H1 (cell line): ENCODE measurements around the gene CNGB1. TPM values are rescaled to one million over a fixed set of nuclear protein-coding genes. Genes with fewer than 3 reads are reported as not detected.

Experiments used
- CTCF ChIA-PET: fragments of 300-600 bp; sonication (Branson Sonifier 250); formaldehyde crosslinking; loops from one replicate; lab custom pipeline; 2021; ENCODE audit not compliant: partially characterized antibody; lab: Charles Lee
- POLR2A ChIA-PET: fragments of 300-600 bp; sonication (Branson Sonifier 250); formaldehyde crosslinking; loops from one replicate; lab custom pipeline; 2021; ENCODE audit warnings: inconsistent platforms; ENCODE audit not compliant: partially characterized antibody; lab: Charles Lee
- DNase-seq, 2 experiments: peaks; one replicate each; pipeline versions ENCODE4 v3.0.0 to v3.0.0-alpha.2; 2010 to 2022; ENCODE audit warnings: low spot score in 2 of 2, low read depth in 1 of 2, mixed read lengths in 1 of 2
- FAIRE-seq: peaks from 2 replicates; lab custom pipeline; 2011; peaks lifted over from hg19 to GRCh38; lab: Jason Lieb, UNC
- H2AFZ ChIP-seq: 2 replicates; pipeline ENCODE4 v1.8.1; 2012; ENCODE audit warnings: low read length, inconsistent platforms
- H2AK5ac ChIP-seq: 2 replicates; pipeline ENCODE4 v1.6.1; 2013; ENCODE audit warnings: low read depth, low read length
- H2BK120ac ChIP-seq: replicated peaks from 2 replicates; pipeline ENCODE3; 2013; ENCODE audit warnings: low read depth, low read length, inconsistent platforms
- H2BK12ac ChIP-seq: 2 replicates; pipeline ENCODE4 v1.6.1; 2013; ENCODE audit warnings: low read depth, low read length
- H2BK15ac ChIP-seq: 2 replicates; pipeline ENCODE4 v1.6.1; 2013; ENCODE audit warnings: low read length
- H2BK20ac ChIP-seq: 2 replicates; pipeline ENCODE4 v1.6.1; 2013; ENCODE audit warnings: low read length
- H2BK5ac ChIP-seq: 2 replicates; pipeline ENCODE4 v1.6.1; 2013; ENCODE audit warnings: low read depth, low read length
- H3K14ac ChIP-seq: 2 replicates; pipeline ENCODE4 v1.6.1; 2013; ENCODE audit warnings: inconsistent platforms; ENCODE audit not compliant: insufficient read length
- H3K18ac ChIP-seq: 2 replicates; pipeline ENCODE4 v1.6.1; 2013; ENCODE audit warnings: low read length; ENCODE audit errors: extremely low read depth
- H3K23ac ChIP-seq: 2 replicates; pipeline ENCODE4 v1.6.1; 2013; ENCODE audit warnings: inconsistent platforms; ENCODE audit not compliant: insufficient read length
- H3K23me2 ChIP-seq: 2 replicates; pipeline ENCODE4 v1.6.1; 2013; ENCODE audit warnings: low read depth, low read length
- H3K27ac ChIP-seq: 2 replicates; pipeline ENCODE4 v1.6.1; 2011; ENCODE audit warnings: low read depth, low read length, inconsistent platforms
- H3K27me3 ChIP-seq, 4 experiments: replicated peaks in 1 of 4; 1 replicate in 1 of 4; 2 replicates in 3 of 4; pipeline versions ENCODE4 v1.6.1 to v1.8.1; 2011 to 2013; ENCODE audit warnings: low read length in 3 of 4, mild to moderate bottlenecking in 3 of 4, inconsistent platforms in 2 of 4, mixed read lengths in 2 of 4, moderate library complexity in 1 of 4; ENCODE audit not compliant: control insufficient read depth in 3 of 4, insufficient read depth in 3 of 4; ENCODE audit errors: extremely low read depth in 1 of 4
- H3K36me3 ChIP-seq, 4 experiments: 2 replicates each; pipeline versions ENCODE4 v1.6.1 to v1.8.1; 2011 to 2013; ENCODE audit warnings: mild to moderate bottlenecking in 4 of 4, low read length in 3 of 4, moderate library complexity in 2 of 4, control low read depth in 1 of 4, inconsistent platforms in 1 of 4; ENCODE audit not compliant: insufficient read depth in 4 of 4, control insufficient read depth in 2 of 4
- H3K4ac ChIP-seq: replicated peaks from 2 replicates; pipeline ENCODE3; 2013; ENCODE audit warnings: low read length, low read depth, mixed read lengths, inconsistent platforms; ENCODE audit not compliant: insufficient read length
- H3K4me1 ChIP-seq, 4 experiments: replicated peaks in 1 of 4; 1 replicate in 1 of 4; 2 replicates in 3 of 4; pipeline versions ENCODE4 v1.6.1 to v1.8.1; 2011 to 2013; ENCODE audit warnings: low read length in 3 of 4, inconsistent platforms in 2 of 4, mixed read lengths in 1 of 4; ENCODE audit not compliant: insufficient read depth in 4 of 4, control insufficient read depth in 3 of 4
- H3K4me2 ChIP-seq, 2 experiments: 2 replicates each; pipeline versions ENCODE4 v1.6.1 to v1.8.1; 2011 to 2013; ENCODE audit warnings: low read depth in 2 of 2, low read length in 2 of 2, control low read depth in 1 of 2, inconsistent platforms in 1 of 2, mild to moderate bottlenecking in 1 of 2; ENCODE audit not compliant: insufficient read depth in 1 of 2
- H3K4me3 ChIP-seq, 4 experiments: fragments of 200-600, 300-600 bp in 1 of 4; sonication (generic), shearing (Covaris generic), sonication (Bioruptor Twin) in 1 of 4; 2 replicates each; pipeline versions ENCODE4 v1.5.1 to v1.8.1; 2011 to 2016; ENCODE audit warnings: low read length in 4 of 4, low read depth in 3 of 4, control low read depth in 2 of 4, inconsistent platforms in 2 of 4, mild to moderate bottlenecking in 2 of 4, mixed read lengths in 1 of 4, moderate library complexity in 1 of 4; ENCODE audit not compliant: insufficient read depth in 2 of 4; ENCODE audit errors: extremely low read depth in 1 of 4
- H3K56ac ChIP-seq: replicated peaks from 2 replicates; pipeline ENCODE3; 2013; ENCODE audit warnings: low read depth, mild to moderate bottlenecking, mixed read lengths, low read length, inconsistent platforms; ENCODE audit not compliant: insufficient read length
- H3K79me1 ChIP-seq: 2 replicates; pipeline ENCODE4 v1.6.1; 2013; ENCODE audit warnings: low read depth, low read length, control low read depth
- H3K79me2 ChIP-seq, 2 experiments: 2 replicates each; pipeline versions ENCODE4 v1.6.1 to v1.8.1; 2012 to 2013; ENCODE audit warnings: low read length in 2 of 2, mild to moderate bottlenecking in 2 of 2, inconsistent platforms in 1 of 2; ENCODE audit not compliant: insufficient read depth in 2 of 2, control insufficient read depth in 1 of 2
- H3K9ac ChIP-seq, 4 experiments: replicated peaks in 1 of 4; 1 replicate in 1 of 4; 2 replicates in 3 of 4; pipeline versions ENCODE4 v1.6.1 to v1.8.1; 2011 to 2013; ENCODE audit warnings: low read depth in 3 of 4, low read length in 3 of 4, control low read depth in 2 of 4, mild to moderate bottlenecking in 2 of 4, moderate library complexity in 2 of 4, inconsistent platforms in 1 of 4; ENCODE audit errors: extremely low read depth in 1 of 4
- H3K9me3 ChIP-seq, 2 experiments: 2 replicates each; pipeline versions ENCODE4 v1.6.1 to v1.8.1; 2012 to 2013; ENCODE audit warnings: mild to moderate bottlenecking in 2 of 2, moderate library complexity in 2 of 2, control low read depth in 1 of 2, inconsistent platforms in 1 of 2, low read depth in 1 of 2, low read length in 1 of 2, mixed read lengths in 1 of 2; ENCODE audit not compliant: insufficient read depth in 2 of 2
- H4K20me1 ChIP-seq, 2 experiments: replicated peaks in 1 of 2; 2 replicates each; pipeline versions ENCODE3 to v1.8.1; 2011 to 2013; ENCODE audit warnings: inconsistent platforms in 2 of 2, low read length in 2 of 2, mild to moderate bottlenecking in 1 of 2; ENCODE audit not compliant: insufficient read depth in 2 of 2, control insufficient read depth in 1 of 2
- H4K5ac ChIP-seq: 2 replicates; pipeline ENCODE4 v1.6.1; 2013; ENCODE audit warnings: low read length, low read depth, mixed read lengths, inconsistent platforms; ENCODE audit not compliant: insufficient read length
- H4K8ac ChIP-seq: 2 replicates; pipeline ENCODE4 v1.8.0; 2013; ENCODE audit warnings: mild to moderate bottlenecking, moderate library complexity, low read length, inconsistent platforms; ENCODE audit not compliant: insufficient read depth; ENCODE audit errors: extremely low read depth
- H4K91ac ChIP-seq: replicated peaks from 2 replicates; pipeline ENCODE3; 2013; ENCODE audit warnings: low read length, mixed read lengths, inconsistent platforms; ENCODE audit not compliant: insufficient read length
- CBX5 ChIP-seq: fragments of 300-800, 300-1000 bp; sonication (generic); IDR thresholded peaks from 2 replicates; pipeline ENCODE4 v1.7.1; 2016; ENCODE audit warnings: antibody characterized with exemption, low read length, low read depth
- CBX8 ChIP-seq: fragments of 300-800, 300-1000 bp; sonication (generic); IDR thresholded peaks from 2 replicates; pipeline ENCODE4 v1.7.1; 2016; ENCODE audit warnings: low read depth, low read length, borderline replicate concordance
- CEBPB ChIP-seq: IDR thresholded peaks from 2 replicates; pipeline ENCODE4 v1.6.1; 2012; ENCODE audit warnings: low read depth, low read length
- CHD2 ChIP-seq: IDR thresholded peaks from 2 replicates; pipeline ENCODE4 v1.6.1; 2012; ENCODE audit warnings: low read length, improper control_type of control experiment
- CREB1 ChIP-seq: IDR thresholded peaks from 2 replicates; pipeline ENCODE4 v1.6.1; 2012; ENCODE audit warnings: inconsistent platforms
- GTF2F1 ChIP-seq: IDR thresholded peaks from 2 replicates; pipeline ENCODE4 v1.6.1; 2012; ENCODE audit warnings: low read depth, low read length, improper control_type of control experiment, borderline replicate concordance
- JUN ChIP-seq: IDR thresholded peaks from 2 replicates; pipeline ENCODE4 v1.6.1; 2011; ENCODE audit warnings: low read depth, mild to moderate bottlenecking, improper control_type of control experiment, low read length
- POLR2AphosphoS5 ChIP-seq: IDR thresholded peaks from 2 replicates; pipeline ENCODE4 v1.6.1; 2011; ENCODE audit warnings: low read depth, low read length
- RNF2 ChIP-seq: fragments of 200-900, 300-1000 bp; sonication (generic); IDR thresholded peaks from 2 replicates; pipeline ENCODE4 v1.7.1; 2016; ENCODE audit warnings: borderline replicate concordance, low read depth, mild to moderate bottlenecking, antibody characterized with exemption, low read length; ENCODE audit not compliant: poor library complexity, severe bottlenecking; ENCODE audit errors: missing control alignments
- SAP30 ChIP-seq: fragments of 300-600 bp; sonication (generic); IDR thresholded peaks from 2 replicates; pipeline ENCODE4 v1.7.1; 2012; ENCODE audit warnings: low read length, moderate library complexity, mild to moderate bottlenecking, inconsistent platforms; ENCODE audit not compliant: insufficient read depth, insufficient replicate concordance
- SIN3A ChIP-seq, 2 experiments: IDR thresholded peaks in 1 of 2; conservative IDR thresholded peaks in 1 of 2; 2 replicates each; pipeline ENCODE4 v1.6.1; 2011 to 2012; ENCODE audit warnings: low read length in 2 of 2, improper control_type of control experiment in 1 of 2, low read depth in 1 of 2, mild to moderate bottlenecking in 1 of 2
- SP4 ChIP-seq: IDR thresholded peaks from 2 replicates; pipeline ENCODE4 v1.6.1; 2012; ENCODE audit warnings: low read length, inconsistent platforms
- TAF7 ChIP-seq: optimal IDR thresholded peaks from 2 replicates; pipeline ENCODE3; 2011; ENCODE audit warnings: low read depth, mild to moderate bottlenecking, inconsistent platforms, low read length, moderate library complexity, borderline replicate concordance
- TBP ChIP-seq: IDR thresholded peaks from 2 replicates; pipeline ENCODE4 v1.6.1; 2011; ENCODE audit warnings: low read depth, low read length, improper control_type of control experiment
- WGBS, 2 experiments: shearing (Covaris generic) in 1 of 2; methylation state at CpG; one replicate each; pipeline versions ENCODE4 v1.1.6 to v1.1.7; 2013 to 2015; ENCODE audit warnings: low lambda C conversion rate in 2 of 2, mixed read lengths in 2 of 2, inconsistent platforms in 1 of 2, low coverage in 1 of 2, missing lambda C conversion rate in 1 of 2; ENCODE audit not compliant: insufficient replicate concordance in 2 of 2, insufficient coverage in 1 of 2, insufficient read length in 1 of 2; ENCODE audit errors: extremely low coverage in 1 of 2, missing lambda C conversion rate in 1 of 2; 5-methylcytosine and 5-hydroxymethylcytosine counted together
- polyA plus RNA-seq, 7 experiments: library from polyadenylated mRNA; depleted of rRNA in 3 of 7; stranded (reverse) in 5 of 7; unstranded in 2 of 7; fragments of >200 nt in 5 of 7; fragments of 200-250 nt in 2 of 7; gene quantifications; 1 replicate in 5 of 7; 2 replicates in 1 of 7; 4 replicates in 1 of 7; pipeline versions ENCODE4 v1.2.1 to v1.2.3, GENCODE V29; 2011 to 2013; ENCODE audit warnings: missing spikeins in 2 of 7, mixed read lengths in 2 of 7
- total RNA-seq: library from RNA; stranded (reverse); fragmentation: NEBNext Ultra II Directional; extraction: Animal tissue kit (Norgen Biotek cat#: 25700); gene quantifications from 2 replicates; pipeline ENCODE4 v1.2.1, GENCODE V29; 2021

Gene CNGB1
- total and polyA plus RNA-seq, 2 of the 8 experiments (the other 6 are each of a cell fraction or from before 2014, with no cell fraction given): not detected

GRCh38 chr16:57892041-57892440, 78.9 kb downstream of the CNGB1 start:
- Histone ChIP-seq H3K27me3 (no peaks in the 10 kb centered on the region), H3K4ac (no peak overlapping the region), H4K20me1 (no peaks in the 10 kb centered on the region), H4K91ac (no peak overlapping the region), H2BK5ac (no peak overlapping the region), H3K27ac (no peak overlapping the region), H2BK120ac (no peak overlapping the region), H3K23me2 (no peaks in the 10 kb centered on the region), H3K4me3 (no peak overlapping the region), H3K79me2 (no peaks in the 10 kb centered on the region), H3K56ac (no peak overlapping the region), H2AK5ac (no peak overlapping the region), H3K23ac (no peak overlapping the region), H3K18ac (no peak overlapping the region), H3K14ac (no peak overlapping the region), H3K9me3 (no peaks in the 10 kb centered on the region), H2BK15ac (no peak overlapping the region), H2AFZ (no peak overlapping the region), H3K4me2 (no peak overlapping the region), H3K4me1 (peaks cover 0 to 5% (median under 1%) of the 10 kb centered on the region in 4 experiments; a peak in 2 of 7 replicates), H3K79me1 (no peaks in the 10 kb centered on the region), H4K8ac (no peak overlapping the region), H2BK12ac (no peak overlapping the region), H3K9ac (no peak overlapping the region), H3K36me3 (no peaks in the 10 kb centered on the region), H4K5ac (no peak overlapping the region), H2BK20ac (no peak overlapping the region)
- DNase-seq (no peak), FAIRE-seq (no peak)
- WGBS, 2 experiments: 89% methylated on average over 7 of the region's 8 CpGs; no CpG with 5 or more reads in 1 of the 2 experiments
- ChIA-PET POLR2A (interaction anchor here (1.5 kb wide), 1 partner anchor 9 kb away, joined by 4 read pairs; no protein-coding TSS in a partner anchor), CTCF (interaction anchor here (0.6 to 2.4 kb wide), 10 partner anchors 9 to 224 kb away, joined by 3 to 8 read pairs (median 4); partner anchors contain the start of genes ADGRG3, USB1 and ZNF319)
- TF ChIP-seq CEBPB: no peak
- no peak for TF ChIP-seq TBP
- no peak for TF ChIP-seq SIN3A (conservative IDR thresholded peaks at IDR 0.05 in 1 of 2, IDR thresholded peaks at IDR 0.05 in 1 of 2; ENCODE audit: low read depth in 1 of 2, low read length in 2 of 2)
- TF ChIP-seq CHD2: no peak
- no peak for TF ChIP-seq SAP30
- TF ChIP-seq CBX8: no peak
- TF ChIP-seq GTF2F1: no peak
- TF ChIP-seq CBX5: no peak
- no peak for TF ChIP-seq JUN
- no peak for TF ChIP-seq SP4
- TF ChIP-seq POLR2AphosphoS5: no peak
- no peak for TF ChIP-seq TAF7
- no peak for TF ChIP-seq RNF2
- TF ChIP-seq CREB1: no peak
